Liver (tissue), 9 donors: ENCODE data around the gene SP140. TPM values are rescaled to one million over a fixed set of nuclear protein-coding genes. Genes with fewer than 3 reads are reported as not detected.

Source experiments
- DNase-seq: peaks from one replicate; pipeline ENCODE4 v3.0.0-alpha.2; 2017; ENCODE audit warnings: low spot score
- H3K27ac ChIP-seq, 2 donors: one replicate each; pipeline ENCODE4 v1.7.0; 2013; ENCODE audit warnings: inconsistent platforms in 2 of 2, low read length in 2 of 2, control low read depth in 1 of 2, low read depth in 1 of 2, mild to moderate bottlenecking in 1 of 2
- H3K27me3 ChIP-seq, 4 donors: one replicate each; pipeline versions ENCODE4 v1.6.1 to v1.7.0; 2013; ENCODE audit warnings: low read length in 3 of 4, inconsistent platforms in 1 of 4, mild to moderate bottlenecking in 1 of 4, moderate library complexity in 1 of 4; ENCODE audit not compliant: control insufficient read depth in 4 of 4, insufficient read depth in 4 of 4
- H3K36me3 ChIP-seq, 4 donors: one replicate each; pipeline versions ENCODE4 v1.6.1 to v1.7.0; 2013; ENCODE audit warnings: low read length in 3 of 4, mild to moderate bottlenecking in 3 of 4, low read depth in 1 of 4, moderate library complexity in 1 of 4; ENCODE audit not compliant: control insufficient read depth in 4 of 4, insufficient read depth in 3 of 4
- H3K4me1 ChIP-seq, 4 donors: one replicate each; pipeline versions ENCODE4 v1.6.1 to v1.7.0; 2013; ENCODE audit warnings: low read length in 3 of 4, mild to moderate bottlenecking in 3 of 4, moderate library complexity in 1 of 4; ENCODE audit not compliant: control insufficient read depth in 4 of 4, insufficient read depth in 4 of 4
- H3K4me3 ChIP-seq, 3 donors: one replicate each; pipeline versions ENCODE4 v1.6.1 to v1.7.0; 2013; ENCODE audit warnings: low read length in 3 of 3, control low read depth in 1 of 3, low read depth in 1 of 3, mild to moderate bottlenecking in 1 of 3
- H3K9ac ChIP-seq, 2 donors: one replicate each; pipeline ENCODE4 v1.7.0; 2013; ENCODE audit warnings: low read length in 2 of 2, mild to moderate bottlenecking in 2 of 2, moderate library complexity in 2 of 2, control low read depth in 1 of 2, low read depth in 1 of 2
- H3K9me3 ChIP-seq, 4 donors: one replicate each; pipeline versions ENCODE4 v1.6.1 to v1.7.0; 2013; ENCODE audit warnings: low read length in 3 of 4; ENCODE audit not compliant: control insufficient read depth in 4 of 4
- EGR1 ChIP-seq, 2 donors: IDR thresholded peaks; 2 replicates each; pipeline ENCODE4 v1.6.1; 2016 to 2018; ENCODE audit warnings: antibody characterized with exemption in 2 of 2, low read depth in 2 of 2
- FOXA1 ChIP-seq: IDR thresholded peaks from 2 replicates; pipeline ENCODE4 v1.6.1; 2016; ENCODE audit warnings: antibody characterized with exemption
- FOXA2 ChIP-seq: IDR thresholded peaks from 2 replicates; pipeline ENCODE4 v1.6.1; 2016; ENCODE audit warnings: antibody characterized with exemption
- GABPA ChIP-seq, 2 donors: IDR thresholded peaks in 1 of 2; conservative IDR thresholded peaks in 1 of 2; 2 replicates each; pipeline ENCODE4 v1.6.1; 2016; ENCODE audit warnings: antibody characterized with exemption in 2 of 2, mild to moderate bottlenecking in 1 of 2, moderate library complexity in 1 of 2
- HNF4A ChIP-seq, 2 donors: conservative IDR thresholded peaks; 2 replicates each; pipeline ENCODE4 v1.6.1; 2016; ENCODE audit warnings: antibody characterized with exemption in 2 of 2, mild to moderate bottlenecking in 2 of 2
- HNF4G ChIP-seq: IDR thresholded peaks from 2 replicates; pipeline ENCODE4 v1.6.1; 2016; ENCODE audit warnings: antibody characterized with exemption
- NR2F2 ChIP-seq: IDR thresholded peaks from 2 replicates; pipeline ENCODE4 v1.6.1; 2016; ENCODE audit warnings: antibody characterized with exemption
- RAD21 ChIP-seq, 2 donors: IDR thresholded peaks; 2 replicates each; pipeline ENCODE4 v1.6.1; 2016; ENCODE audit warnings: antibody characterized with exemption in 2 of 2, mild to moderate bottlenecking in 2 of 2
- RXRA ChIP-seq, 2 donors: IDR thresholded peaks; 2 replicates each; pipeline ENCODE4 v1.6.1; 2017 to 2018; ENCODE audit warnings: antibody characterized with exemption in 2 of 2, mild to moderate bottlenecking in 1 of 2
- TAF1 ChIP-seq: conservative IDR thresholded peaks from 2 replicates; pipeline ENCODE4 v1.6.1; 2016; ENCODE audit warnings: antibody characterized with exemption, mild to moderate bottlenecking
- WGBS: extraction: QIAGEN DNeasy Blood & Tissue Kit; methylation state at CpG from one replicate; pipeline ENCODE4 v1.1.7; 2013; 5-methylcytosine and 5-hydroxymethylcytosine counted together
- polyA plus RNA-seq, 2 donors: library from polyadenylated mRNA; stranded (reverse) in 1 of 2; unstranded in 1 of 2; fragments of 200-250 nt in 1 of 2; fragments of >200 nt in 1 of 2; fragmentation: Nextera tagmentation in 1 of 2; extraction: Ambion mirVana in 1 of 2; gene quantifications; one replicate each; pipeline versions ENCODE4 v1.2.1 to v1.2.3, GENCODE V29; 2013 to 2015
- total RNA-seq, 2 donors: library from RNA; depleted of rRNA; stranded (reverse); fragments of >200 nt; gene quantifications; one replicate each; pipeline ENCODE4 v1.2.3, GENCODE V29; 2014
- TF ChIP-seq, protein P1 (sequence below): IDR thresholded peaks from 2 replicates; pipeline ENCODE4 v1.6.1; 2016; ENCODE audit warnings: antibody characterized with exemption, mild to moderate bottlenecking
- TF ChIP-seq, protein P2 (sequence below): IDR thresholded peaks from 2 replicates; pipeline ENCODE4 v1.6.1; 2016; ENCODE audit warnings: antibody characterized with exemption
- TF ChIP-seq, protein P3 (sequence below): IDR thresholded peaks from 2 replicates; pipeline ENCODE4 v1.6.1; 2016; ENCODE audit warnings: antibody characterized with exemption
- donor health status: healthy.
- donor health status: healthy.
- donor health status: healthy.
- donor health status: healthy.
- donor health status: healthy.

Gene SP140
- total and polyA plus RNA-seq, 4 donors, result 0.40 to 1.8 (median 0.77) TPM

DNA sequence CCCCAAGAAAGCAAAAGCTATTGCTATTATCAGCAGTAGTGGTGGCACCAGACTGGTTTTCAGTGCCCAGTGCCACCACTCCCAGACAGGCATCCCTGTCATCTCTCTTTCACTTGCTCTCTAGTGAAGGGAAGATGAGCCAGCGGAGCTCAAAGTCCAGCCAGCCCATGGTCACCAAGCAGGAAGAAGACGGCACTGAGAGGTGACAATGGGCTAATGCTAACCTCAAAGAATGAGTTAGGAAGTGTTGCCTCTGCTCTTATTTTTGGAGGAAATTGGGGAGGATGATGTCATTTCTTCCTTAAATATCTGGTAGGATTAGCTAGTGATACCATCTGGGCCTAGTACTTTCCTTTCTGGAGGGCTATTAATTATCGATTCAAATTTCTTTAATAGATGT lies 1.7 kb downstream of the SP140 start (continued):
- TF ChIP-seq, protein P1, sequence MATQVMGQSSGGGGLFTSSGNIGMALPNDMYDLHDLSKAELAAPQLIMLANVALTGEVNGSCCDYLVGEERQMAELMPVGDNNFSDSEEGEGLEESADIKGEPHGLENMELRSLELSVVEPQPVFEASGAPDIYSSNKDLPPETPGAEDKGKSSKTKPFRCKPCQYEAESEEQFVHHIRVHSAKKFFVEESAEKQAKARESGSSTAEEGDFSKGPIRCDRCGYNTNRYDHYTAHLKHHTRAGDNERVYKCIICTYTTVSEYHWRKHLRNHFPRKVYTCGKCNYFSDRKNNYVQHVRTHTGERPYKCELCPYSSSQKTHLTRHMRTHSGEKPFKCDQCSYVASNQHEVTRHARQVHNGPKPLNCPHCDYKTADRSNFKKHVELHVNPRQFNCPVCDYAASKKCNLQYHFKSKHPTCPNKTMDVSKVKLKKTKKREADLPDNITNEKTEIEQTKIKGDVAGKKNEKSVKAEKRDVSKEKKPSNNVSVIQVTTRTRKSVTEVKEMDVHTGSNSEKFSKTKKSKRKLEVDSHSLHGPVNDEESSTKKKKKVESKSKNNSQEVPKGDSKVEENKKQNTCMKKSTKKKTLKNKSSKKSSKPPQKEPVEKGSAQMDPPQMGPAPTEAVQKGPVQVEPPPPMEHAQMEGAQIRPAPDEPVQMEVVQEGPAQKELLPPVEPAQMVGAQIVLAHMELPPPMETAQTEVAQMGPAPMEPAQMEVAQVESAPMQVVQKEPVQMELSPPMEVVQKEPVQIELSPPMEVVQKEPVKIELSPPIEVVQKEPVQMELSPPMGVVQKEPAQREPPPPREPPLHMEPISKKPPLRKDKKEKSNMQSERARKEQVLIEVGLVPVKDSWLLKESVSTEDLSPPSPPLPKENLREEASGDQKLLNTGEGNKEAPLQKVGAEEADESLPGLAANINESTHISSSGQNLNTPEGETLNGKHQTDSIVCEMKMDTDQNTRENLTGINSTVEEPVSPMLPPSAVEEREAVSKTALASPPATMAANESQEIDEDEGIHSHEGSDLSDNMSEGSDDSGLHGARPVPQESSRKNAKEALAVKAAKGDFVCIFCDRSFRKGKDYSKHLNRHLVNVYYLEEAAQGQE, result no peak

DNA sequence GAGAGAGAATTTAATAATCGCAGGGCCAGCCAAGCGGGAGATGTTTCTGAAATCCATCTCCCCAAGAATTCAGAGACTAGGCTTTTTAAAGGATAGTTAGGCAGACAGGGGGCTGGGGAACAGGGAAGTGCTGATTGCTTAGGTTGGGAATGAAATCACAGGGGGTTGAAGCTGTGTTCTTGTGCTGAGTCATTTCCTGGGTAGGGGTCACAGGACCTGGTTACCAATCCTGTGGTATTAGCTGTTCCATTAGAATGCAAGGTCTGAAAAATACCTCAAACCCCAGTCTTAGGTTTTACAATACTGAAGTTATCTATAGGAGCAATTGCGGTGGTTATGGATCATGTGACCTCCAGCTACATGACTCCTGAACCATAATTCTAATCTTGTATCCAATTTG lies 4.6 kb downstream of the SP140 start:
- peaks cover 0 to 2% (median 0%) of the 10 kb centered on the region in 4 donors for H3K9me3 ChIP-seq
- no peak overlapping the region for H3K9ac ChIP-seq
- no peaks in the 10 kb centered on the region for H3K4me1 ChIP-seq
- TF ChIP-seq HNF4A (conservative IDR thresholded peaks at IDR 0.05) (no peak), FOXA2 (no peak), TAF1 (no peak), FOXA1 (no peak), EGR1 (IDR thresholded peaks at IDR 0.05; ENCODE audit: low read depth in 2 of 2) (no peak), RXRA (IDR thresholded peaks at IDR 0.05) (no peak), GABPA (IDR thresholded peaks at IDR 0.05 in 1 of 2, conservative IDR thresholded peaks at IDR 0.05 in 1 of 2) (no peak), RAD21 (IDR thresholded peaks at IDR 0.05) (no peak), NR2F2 (no peak), HNF4G (no peak)
- TF ChIP-seq, protein P2, sequence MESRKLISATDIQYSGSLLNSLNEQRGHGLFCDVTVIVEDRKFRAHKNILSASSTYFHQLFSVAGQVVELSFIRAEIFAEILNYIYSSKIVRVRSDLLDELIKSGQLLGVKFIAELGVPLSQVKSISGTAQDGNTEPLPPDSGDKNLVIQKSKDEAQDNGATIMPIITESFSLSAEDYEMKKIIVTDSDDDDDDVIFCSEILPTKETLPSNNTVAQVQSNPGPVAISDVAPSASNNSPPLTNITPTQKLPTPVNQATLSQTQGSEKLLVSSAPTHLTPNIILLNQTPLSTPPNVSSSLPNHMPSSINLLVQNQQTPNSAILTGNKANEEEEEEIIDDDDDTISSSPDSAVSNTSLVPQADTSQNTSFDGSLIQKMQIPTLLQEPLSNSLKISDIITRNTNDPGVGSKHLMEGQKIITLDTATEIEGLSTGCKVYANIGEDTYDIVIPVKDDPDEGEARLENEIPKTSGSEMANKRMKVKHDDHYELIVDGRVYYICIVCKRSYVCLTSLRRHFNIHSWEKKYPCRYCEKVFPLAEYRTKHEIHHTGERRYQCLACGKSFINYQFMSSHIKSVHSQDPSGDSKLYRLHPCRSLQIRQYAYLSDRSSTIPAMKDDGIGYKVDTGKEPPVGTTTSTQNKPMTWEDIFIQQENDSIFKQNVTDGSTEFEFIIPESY, result no peak
- TF ChIP-seq, protein P3, sequence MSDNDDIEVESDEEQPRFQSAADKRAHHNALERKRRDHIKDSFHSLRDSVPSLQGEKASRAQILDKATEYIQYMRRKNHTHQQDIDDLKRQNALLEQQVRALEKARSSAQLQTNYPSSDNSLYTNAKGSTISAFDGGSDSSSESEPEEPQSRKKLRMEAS, result no peak
- TF ChIP-seq, protein P1, result no peak
- no peak overlapping the region for H3K4me3 ChIP-seq
- H3K36me3 ChIP-seq, result no peaks in the 10 kb centered on the region
- no peak for DNase-seq
- 95% methylated on average over 3 of the region's 3 CpGs for WGBS
- H3K27ac ChIP-seq, result no peak overlapping the region
- H3K27me3 ChIP-seq, result no peaks in the 10 kb centered on the region
